Measurements from ENCODE around the gene SPC24. TPM values are rescaled to one million over a fixed set of nuclear protein-coding genes. Genes with fewer than 3 reads are reported as not detected.
A peak's percentile ranks its signal among the peaks of the same experiment; 100 is the strongest.
"Not testable (repeated sequence)": the region's sequence is repeated elsewhere in the genome, so short reads cannot be mapped to it uniquely, and the experiment has no call there.

SPC24 gene
- total RNA-seq, 6 donors from 2014 or later: 1.4 to 13.3 (median 2.1) TPM; not detected in 1

- not testable (repeated sequence) for ATAC-seq (ENCODE audit: low FRiP score in 2 of 2); H3K27me3 ChIP-seq; DNase-seq; H3K4me3 ChIP-seq; H3K9me3 ChIP-seq
- H3K4me1 ChIP-seq: peaks cover 46 to 72% (median 52%) of the 10 kb centered on the region in 4 donors
- peak in 1 of 2 donors; percentile 7 for TF ChIP-seq POLR2AphosphoS5 (IDR thresholded peaks at IDR 0.05)
- 73 to 88% methylated on average over 6 of the region's 6 CpGs for WGBS, 2 donors
- H3K27ac ChIP-seq: peak overlapping the region in 3 of 4 donors; percentile 92 to 98 (median 97)
- peaks cover 3 to 69% (median 33%) of the 10 kb centered on the region in 4 donors for H3K36me3 ChIP-seq
Measured at GRCh38 chr19:11097367-11097766, 58.2 kb downstream of the SPC24 start.

- Histone ChIP-seq H3K36me3 (peaks cover 3 to 60% (median 27%) of the 10 kb centered on the region in 4 donors), H3K4me1 (peaks cover 53 to 82% (median 62%) of the 10 kb centered on the region in 4 donors), H3K9me3 (no peaks in the 10 kb centered on the region)
Measured at GRCh38 chr19:11096210-11096841, 59.3 kb downstream of the SPC24 start.

More at GRCh38 chr19:11096210-11096841, 59.3 kb downstream of the SPC24 start:
- Histone ChIP-seq H3K27me3 (no peaks in the 10 kb centered on the region), H3K4me3 (peak overlapping the region in 1 of 4 donors; percentile 9), H3K27ac (peak overlapping the region; percentile 92 to 100 (median 98))
- TF ChIP-seq POLR2AphosphoS5 (IDR thresholded peaks at IDR 0.05) (no peak), CTCF (IDR thresholded peaks at IDR 0.05) (no peak), EP300 (IDR thresholded peaks at IDR 0.05) (no peak), POLR2A (IDR thresholded peaks at IDR 0.05) (no peak)
- ATAC-seq (ENCODE audit: low FRiP score in 2 of 2) (no peak), DNase-seq (peak in 1 of 2 donors; percentile 44)
- 56 to 58% methylated on average over 9 to 10 of the region's 10 CpGs for WGBS, 2 donors

Other genes with a start within 250 kb of the SPC24 start
- 10 to 100 TPM; 18.9 to 56.6 (median 49.5) TPM for gene YIPF2, start 227.1 kb downstream of the SPC24 start, total RNA-seq
- 10 to 100 TPM; 20.2 to 46.1 (median 32.7) TPM for gene TIMM29, start 227.0 kb downstream of the SPC24 start, total RNA-seq
- 100 to 1,000 TPM in 3 of 6 donors, 10 to 100 TPM in 3; 82.8 to 245 (median 108) TPM for gene SMARCA4, start 194.8 kb downstream of the SPC24 start, total RNA-seq
- 100 to 1,000 TPM; 204 to 493 (median 234) TPM for gene LDLR, start 66.3 kb downstream of the SPC24 start, total RNA-seq
- 100 to 1,000 TPM; 144 to 295 (median 240) TPM for gene KANK2, start 41.8 kb upstream of the SPC24 start, total RNA-seq
- 1 to 10 TPM in 1 of 6 donors, not detected in 5; 5.2 TPM for gene ANGPTL8, start 83.8 kb upstream of the SPC24 start, total RNA-seq
- gene DOCK6, start 106.7 kb upstream of the SPC24 start, total RNA-seq: 100 to 1,000 TPM in 3 of 6 donors, 10 to 100 TPM in 3; 34.5 to 203 (median 116) TPM
- gene TSPAN16, start 140.4 kb upstream of the SPC24 start, total RNA-seq: not detected
- 10 to 100 TPM; 22.6 to 59.2 (median 30.7) TPM for gene RAB3D, start 183.9 kb upstream of the SPC24 start, total RNA-seq
- 100 to 1,000 TPM in 3 of 6 donors, 10 to 100 TPM in 3; 85.9 to 260 (median 132) TPM for gene TMEM205, start 190.5 kb upstream of the SPC24 start, total RNA-seq
- 100 to 1,000 TPM in 1 of 6 donors, 10 to 100 TPM in 5; 17.5 to 176 (median 33.3) TPM for gene CCDC159, start 190.7 kb upstream of the SPC24 start, total RNA-seq
- 10 to 100 TPM; 10.8 to 53.8 (median 26.0) TPM for gene PLPPR2, start 199.7 kb upstream of the SPC24 start, total RNA-seq
- gene SWSAP1, start 218.9 kb upstream of the SPC24 start, total RNA-seq: 10 to 100 TPM in 1 of 6 donors, 1 to 10 TPM in 4, under 1 TPM in 1; 0.89 to 13.6 (median 3.7) TPM
- 10 to 100 TPM in 4 of 6 donors, 1 to 10 TPM in 2; 7.5 to 45.1 (median 15.5) TPM for gene EPOR, start 228.5 kb upstream of the SPC24 start, total RNA-seq